Neuronal stem cell (in vitro differentiated cells): ENCODE results near the gene EXOSC1.

Source experiments
- DNase-seq: peaks from one replicate; pipeline ENCODE4 v3.0.0-alpha.2; 2013; ENCODE audit warnings: low spot score
- H2AFZ ChIP-seq: one replicate; pipeline ENCODE4 v1.6.1; 2013; ENCODE audit warnings: mild to moderate bottlenecking, low read length, inconsistent platforms
- H2AK5ac ChIP-seq: 2 replicates; pipeline ENCODE4 v1.6.1; 2013; ENCODE audit warnings: low read depth, mild to moderate bottlenecking, inconsistent platforms, low read length, moderate library complexity, mixed read lengths
- H2BK120ac ChIP-seq: 2 replicates; pipeline ENCODE4 v1.6.1; 2013; ENCODE audit warnings: low read depth, mild to moderate bottlenecking, inconsistent platforms, low read length, moderate library complexity, mixed read lengths
- H2BK12ac ChIP-seq: one replicate; pipeline ENCODE4 v1.6.1; 2013; ENCODE audit warnings: low read length, inconsistent platforms
- H2BK15ac ChIP-seq: 2 replicates; pipeline ENCODE4 v1.6.1; 2013; ENCODE audit warnings: mild to moderate bottlenecking, low read length, inconsistent platforms, mixed read lengths
- H2BK5ac ChIP-seq: one replicate; pipeline ENCODE4 v1.6.1; 2013; ENCODE audit warnings: inconsistent platforms, mild to moderate bottlenecking, low read length, moderate library complexity
- H3K14ac ChIP-seq: one replicate; pipeline ENCODE4 v1.6.1; 2013; ENCODE audit warnings: low read length, inconsistent platforms
- H3K18ac ChIP-seq: 2 replicates; pipeline ENCODE4 v1.6.1; 2013; ENCODE audit warnings: low read length, inconsistent platforms
- H3K23ac ChIP-seq: 2 replicates; pipeline ENCODE4 v1.6.1; 2013; ENCODE audit warnings: low read depth, mild to moderate bottlenecking, mixed read lengths, low read length, inconsistent platforms; ENCODE audit not compliant: poor library complexity
- H3K27ac ChIP-seq: replicated peaks from 3 replicates; pipeline ENCODE4 v1.5.1; 2013; ENCODE audit warnings: low read length, inconsistent platforms
- H3K27me3 ChIP-seq, 3 experiments: 2 replicates each; pipeline ENCODE4 v1.6.1; 2013; ENCODE audit warnings: low read length in 3 of 3, mild to moderate bottlenecking in 2 of 3, inconsistent platforms in 1 of 3, low read depth in 1 of 3, mixed read lengths in 1 of 3, moderate library complexity in 1 of 3; ENCODE audit not compliant: control insufficient read depth in 3 of 3, insufficient read depth in 3 of 3
- H3K36me3 ChIP-seq, 2 donors: replicated peaks in 1 of 2; 2 replicates each; pipeline ENCODE4 v1.6.1; 2013; ENCODE audit warnings: low read length in 2 of 2; ENCODE audit not compliant: control insufficient read depth in 2 of 2, insufficient read depth in 2 of 2
- H3K4ac ChIP-seq: 2 replicates; pipeline ENCODE4 v1.6.1; 2013; ENCODE audit warnings: inconsistent platforms, mild to moderate bottlenecking, low read length, moderate library complexity
- H3K4me1 ChIP-seq, 2 donors: 1 replicate in 1 of 2; 2 replicates in 1 of 2; pipeline ENCODE4 v1.6.1; 2013; ENCODE audit warnings: low read length in 2 of 2, low read depth in 1 of 2; ENCODE audit not compliant: control insufficient read depth in 2 of 2, insufficient read depth in 1 of 2
- H3K4me2 ChIP-seq: one replicate; pipeline ENCODE4 v1.6.1; 2013; ENCODE audit warnings: mild to moderate bottlenecking, low read length, inconsistent platforms; ENCODE audit not compliant: insufficient read depth, poor library complexity, severe bottlenecking
- H3K4me3 ChIP-seq, 2 donors: 2 replicates each; pipeline ENCODE4 v1.5.1; 2013; ENCODE audit warnings: low read length in 2 of 2, mild to moderate bottlenecking in 2 of 2, inconsistent platforms in 1 of 2, moderate library complexity in 1 of 2
- H3K79me1 ChIP-seq: one replicate; pipeline ENCODE4 v1.6.1; 2013; ENCODE audit warnings: low read depth, mild to moderate bottlenecking, inconsistent platforms, low read length, moderate library complexity
- H3K9ac ChIP-seq: one replicate; pipeline ENCODE4 v1.6.1; 2013; ENCODE audit warnings: mild to moderate bottlenecking, low read depth, low read length, inconsistent platforms; ENCODE audit not compliant: poor library complexity
- H3K9me3 ChIP-seq, 2 donors: replicated peaks in 1 of 2; 2 replicates each; pipeline versions ENCODE3 to v1.6.1; 2013; ENCODE audit warnings: low read length in 2 of 2, mild to moderate bottlenecking in 2 of 2, inconsistent platforms in 1 of 2, low read depth in 1 of 2, mixed read lengths in 1 of 2, moderate library complexity in 1 of 2; ENCODE audit not compliant: control insufficient read depth in 2 of 2, insufficient read depth in 1 of 2
- H4K8ac ChIP-seq: one replicate; pipeline ENCODE4 v1.6.1; 2013; ENCODE audit warnings: low read depth, mild to moderate bottlenecking, inconsistent platforms, low read length, moderate library complexity
- H4K91ac ChIP-seq: one replicate; pipeline ENCODE4 v1.6.1; 2013; ENCODE audit warnings: low read length, low read depth, mild to moderate bottlenecking, inconsistent platforms; ENCODE audit not compliant: poor library complexity
- WGBS, 2 donors: extraction: QIAGEN DNeasy Blood & Tissue Kit; methylation state at CpG; one replicate each; pipeline ENCODE4 v1.1.7; 2013; ENCODE audit warnings: missing lambda C conversion rate in 2 of 2, mixed read lengths in 1 of 2; ENCODE audit not compliant: insufficient read length in 2 of 2, insufficient replicate concordance in 1 of 2; ENCODE audit errors: extremely low coverage in 2 of 2; 5-methylcytosine and 5-hydroxymethylcytosine counted together

EXOSC1 gene

GRCh38 chr10:97412891-97413304, 32.9 kb downstream of the EXOSC1 start:
- no CpG with 5 or more reads among the region's 10 CpGs for WGBS, 2 donors
- Histone ChIP-seq H3K27ac (no peak overlapping the region), H3K4ac (no peak overlapping the region)

GRCh38 chr10:97411406-97411805, 34.4 kb downstream of the EXOSC1 start:
- Histone ChIP-seq H3K36me3 (no peaks in the 10 kb centered on the region), H2BK5ac (no peak overlapping the region), H4K8ac (no peak overlapping the region), H3K79me1 (no peaks in the 10 kb centered on the region), H3K4ac (no peak overlapping the region), H3K9me3 (no peaks in the 10 kb centered on the region), H3K27me3 (no peaks in the 10 kb centered on the region), H2AK5ac (no peak overlapping the region), H2BK12ac (no peak overlapping the region), H2AFZ (no peak overlapping the region), H3K18ac (no peak overlapping the region), H4K91ac (no peak overlapping the region), H3K4me2 (no peak overlapping the region), H3K4me1 (peaks cover 6 to 7% of the 10 kb centered on the region in 2 donors), H3K9ac (no peak overlapping the region), H3K27ac (no peak overlapping the region), H2BK120ac (no peak overlapping the region), H2BK15ac (no peak overlapping the region), H3K14ac (no peak overlapping the region), H3K23ac (no peak overlapping the region), H3K4me3 (no peak overlapping the region)
- WGBS, 2 donors: no CpG with 5 or more reads among the region's 4 CpGs
- DNase-seq: no peak

More at GRCh38 chr10:97412891-97413304, 32.9 kb downstream of the EXOSC1 start:
- no peaks in the 10 kb centered on the region for H3K79me1 ChIP-seq
- no peak overlapping the region for H4K91ac ChIP-seq
- H2AK5ac ChIP-seq: peak overlapping the region; percentile 59
- no peak overlapping the region for H3K9ac ChIP-seq
- no peaks in the 10 kb centered on the region for H3K27me3 ChIP-seq
- no peaks in the 10 kb centered on the region for H3K9me3 ChIP-seq
- H2BK5ac ChIP-seq: no peak overlapping the region
- H2BK15ac ChIP-seq: peak overlapping the region; percentile 35
- H3K4me2 ChIP-seq: no peak overlapping the region
- DNase-seq: no peak
- H3K18ac ChIP-seq: peak overlapping the region; percentile 0
- H3K4me3 ChIP-seq: no peak overlapping the region
- no peaks in the 10 kb centered on the region for H3K36me3 ChIP-seq
- no peak overlapping the region for H2BK12ac ChIP-seq
- H2AFZ ChIP-seq: no peak overlapping the region
- no peak overlapping the region for H3K14ac ChIP-seq
- peaks cover 6 to 9% of the 10 kb centered on the region in 2 donors for H3K4me1 ChIP-seq
- H4K8ac ChIP-seq: no peak overlapping the region
- no peak overlapping the region for H2BK120ac ChIP-seq
- no peak overlapping the region for H3K23ac ChIP-seq

- no peak overlapping the region for H3K14ac ChIP-seq
- no peak for DNase-seq
- H3K9me3 ChIP-seq: no peaks in the 10 kb centered on the region
- H3K4me3 ChIP-seq: no peak overlapping the region
- H2AK5ac ChIP-seq: no peak overlapping the region
- no peak overlapping the region for H4K8ac ChIP-seq
- H2AFZ ChIP-seq: no peak overlapping the region
- H3K4ac ChIP-seq: no peak overlapping the region
- no peak overlapping the region for H2BK5ac ChIP-seq
- H3K79me1 ChIP-seq: no peaks in the 10 kb centered on the region
- no peaks in the 10 kb centered on the region for H3K27me3 ChIP-seq
- H3K9ac ChIP-seq: no peak overlapping the region
- no peak overlapping the region for H2BK12ac ChIP-seq
- no peak overlapping the region for H4K91ac ChIP-seq
- H3K27ac ChIP-seq: no peak overlapping the region
- H3K4me1 ChIP-seq: peaks cover under 1 to 6% of the 10 kb centered on the region in 2 donors
- H3K18ac ChIP-seq: no peak overlapping the region
- H3K36me3 ChIP-seq: no peaks in the 10 kb centered on the region
- H2BK120ac ChIP-seq: no peak overlapping the region
- no peak overlapping the region for H2BK15ac ChIP-seq
- H3K4me2 ChIP-seq: no peak overlapping the region
- no peak overlapping the region for H3K23ac ChIP-seq
- WGBS, 2 donors: no CpG with 5 or more reads among the region's 10 CpGs
Observed at GRCh38 chr10:97408496-97408992, 37.3 kb downstream of the EXOSC1 start.

GRCh38 chr10:97407952-97408248, 37.9 kb downstream of the EXOSC1 start:
- Histone ChIP-seq H3K4ac (no peak overlapping the region), H3K79me1 (no peaks in the 10 kb centered on the region)

More at GRCh38 chr10:97407952-97408248, 37.9 kb downstream of the EXOSC1 start:
- Histone ChIP-seq H3K18ac (no peak overlapping the region), H4K91ac (no peak overlapping the region), H2BK120ac (no peak overlapping the region), H3K27me3 (no peaks in the 10 kb centered on the region), H3K4me1 (peaks cover 0 to 6% of the 10 kb centered on the region in 2 donors), H2BK15ac (no peak overlapping the region), H3K23ac (no peak overlapping the region), H4K8ac (no peak overlapping the region), H3K4me3 (no peak overlapping the region), H2AK5ac (no peak overlapping the region), H2BK12ac (no peak overlapping the region), H3K9ac (no peak overlapping the region), H3K27ac (no peak overlapping the region), H2BK5ac (no peak overlapping the region), H3K36me3 (no peaks in the 10 kb centered on the region), H3K4me2 (no peak overlapping the region), H2AFZ (no peak overlapping the region), H3K14ac (no peak overlapping the region), H3K9me3 (no peaks in the 10 kb centered on the region)
- WGBS, 2 donors: no CpG with 5 or more reads among the region's 2 CpGs
- DNase-seq: no peak
